Measurements from ENCODE around the gene PAXX. TPM values are rescaled to one million over a fixed set of nuclear protein-coding genes. Genes with fewer than 3 reads are reported as not detected.

Gene PAXX
- total RNA-seq, 1 donor from 2014 or later, result 19.8 TPM

DNA sequence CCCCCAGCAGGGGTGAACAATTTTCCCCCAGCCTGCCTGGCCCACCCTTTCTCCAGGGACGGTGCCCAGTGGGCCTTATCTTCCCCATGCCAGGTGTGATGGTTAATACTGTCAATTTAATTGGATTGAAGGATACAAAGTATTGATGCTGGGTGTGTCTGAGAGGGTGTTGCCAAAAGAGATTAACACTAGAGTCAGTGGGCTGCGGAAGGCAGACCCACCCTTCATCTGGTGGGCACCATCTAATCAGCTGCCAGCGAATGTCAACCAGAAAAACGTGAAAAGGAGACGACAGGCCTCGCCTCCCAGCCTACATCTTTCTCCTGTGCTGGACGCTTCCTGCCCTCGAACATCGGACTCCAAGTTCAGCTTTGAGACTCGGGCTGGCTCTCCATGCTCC is 45.3 kb downstream of the PAXX start:
- intact Hi-C loops (cut with micrococcal nuclease), result loop anchor here (5.0 kb wide), 1 partner anchor 250 kb away; no protein-coding TSS in a partner anchor
- no peak for DNase-seq
- H3K27ac ChIP-seq (replicated peaks), result no peak overlapping the region
- H3K36me3 ChIP-seq, result peaks cover 39% of the 10 kb centered on the region
- no peak for TF ChIP-seq CTCF (IDR thresholded peaks at IDR 0.05; ENCODE audit: borderline replicate concordance)
- no peaks in the 10 kb centered on the region for H3K27me3 ChIP-seq (ENCODE audit: low read depth)
- H3K4me1 ChIP-seq, result peaks cover 37% of the 10 kb centered on the region
- no peaks in the 10 kb centered on the region for H3K9me3 ChIP-seq (replicated peaks)
- H3K4me3 ChIP-seq, result no peak overlapping the region

DNA sequence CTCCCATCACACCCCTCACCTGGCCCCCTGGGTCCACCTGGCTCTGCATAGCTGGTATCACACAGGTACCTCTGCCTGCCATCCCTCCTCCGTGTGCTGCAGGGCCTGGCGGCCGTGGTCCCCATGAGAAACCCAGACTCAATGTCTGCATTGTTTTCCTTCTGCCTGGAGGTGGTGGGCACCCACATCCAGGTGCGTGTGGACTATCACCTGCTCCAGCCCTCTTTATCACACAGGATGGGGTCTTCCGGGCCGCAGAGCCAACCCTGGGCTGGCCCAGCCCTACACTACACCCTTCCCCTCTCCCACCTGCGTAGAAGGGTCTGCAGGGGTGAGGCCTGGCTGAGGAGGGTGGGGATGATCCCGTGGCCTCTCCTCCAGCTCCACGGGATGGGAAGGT is 46.7 kb downstream of the PAXX start:
- intact Hi-C loops (cut with micrococcal nuclease), result loop anchor here (5.0 kb wide), 1 partner anchor 252 kb away; no protein-coding TSS in a partner anchor
- no peaks in the 10 kb centered on the region for H3K9me3 ChIP-seq (replicated peaks)
- no peak for TF ChIP-seq CTCF (IDR thresholded peaks at IDR 0.05; ENCODE audit: borderline replicate concordance)
- peaks cover 39% of the 10 kb centered on the region for H3K36me3 ChIP-seq
- H3K27ac ChIP-seq (replicated peaks), result no peak overlapping the region
- H3K4me1 ChIP-seq, result peaks cover 49% of the 10 kb centered on the region
- DNase-seq, result no peak
- no peaks in the 10 kb centered on the region for H3K27me3 ChIP-seq (ENCODE audit: low read depth)
- no peak overlapping the region for H3K4me3 ChIP-seq

DNA sequence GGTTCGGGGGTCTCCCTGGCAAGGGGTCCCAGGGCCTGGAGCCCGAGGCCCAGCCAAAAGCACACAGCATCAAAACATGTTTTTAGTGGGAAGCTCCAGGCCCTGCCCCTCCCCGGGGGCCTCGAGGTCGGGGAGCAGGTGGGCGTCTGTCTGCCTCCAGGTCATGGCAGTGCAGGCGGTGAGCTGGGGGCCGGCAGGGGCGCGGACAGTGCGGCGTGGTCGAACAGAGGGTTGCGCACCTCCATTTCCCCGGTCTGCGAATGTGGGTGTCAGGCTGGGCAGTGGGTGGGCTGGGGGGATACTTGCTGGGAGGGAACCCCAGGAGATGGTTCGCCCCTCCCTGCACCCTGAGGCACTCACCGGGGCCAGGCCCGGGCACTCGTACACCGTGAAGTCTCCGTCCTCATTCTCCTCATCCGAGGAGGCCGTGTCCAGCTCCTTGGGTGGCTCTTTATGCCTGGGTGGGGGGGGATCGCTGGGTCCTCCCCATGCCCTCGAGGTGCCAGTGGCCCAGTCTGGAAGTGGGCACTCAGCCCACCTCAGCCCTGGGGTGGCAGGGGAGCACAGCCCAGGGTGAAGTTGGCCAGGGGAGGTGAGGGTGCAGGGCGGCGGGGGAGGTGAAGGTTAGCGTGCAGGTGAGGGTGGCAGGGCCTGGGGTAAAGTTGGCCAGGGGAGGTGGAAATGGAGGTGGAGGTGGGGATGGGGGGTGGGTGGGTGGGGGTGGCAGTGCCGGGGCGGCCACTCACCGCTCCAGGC is 47.6 kb downstream of the PAXX start:
- Histone ChIP-seq H3K27me3 (ENCODE audit: low read depth) (no peaks in the 10 kb centered on the region), H3K4me3 (no peak overlapping the region), H3K27ac (replicated peaks) (no peak overlapping the region), H3K9me3 (replicated peaks) (no peaks in the 10 kb centered on the region), H3K4me1 (peaks cover 52% of the 10 kb centered on the region), H3K36me3 (peaks cover 39% of the 10 kb centered on the region)
- no peak for TF ChIP-seq CTCF (IDR thresholded peaks at IDR 0.05; ENCODE audit: borderline replicate concordance)
- DNase-seq, result no peak
- intact Hi-C loops (cut with micrococcal nuclease), result loop anchor here (5.0 kb wide), 1 partner anchor 252 kb away; no protein-coding TSS in a partner anchor

GRCh38 chr9:137040568-137040967 is 48.3 kb downstream of the PAXX start:
- no peak for TF ChIP-seq CTCF (IDR thresholded peaks at IDR 0.05; ENCODE audit: borderline replicate concordance)
- Histone ChIP-seq H3K36me3 (peaks cover 39% of the 10 kb centered on the region), H3K9me3 (replicated peaks) (no peaks in the 10 kb centered on the region), H3K27me3 (ENCODE audit: low read depth) (no peaks in the 10 kb centered on the region), H3K27ac (replicated peaks) (peak overlapping the region; percentile 93), H3K4me1 (peaks cover 51% of the 10 kb centered on the region), H3K4me3 (no peak overlapping the region)
- intact Hi-C loops (cut with micrococcal nuclease), result no loop called here
- DNase-seq, result no peak

DNA sequence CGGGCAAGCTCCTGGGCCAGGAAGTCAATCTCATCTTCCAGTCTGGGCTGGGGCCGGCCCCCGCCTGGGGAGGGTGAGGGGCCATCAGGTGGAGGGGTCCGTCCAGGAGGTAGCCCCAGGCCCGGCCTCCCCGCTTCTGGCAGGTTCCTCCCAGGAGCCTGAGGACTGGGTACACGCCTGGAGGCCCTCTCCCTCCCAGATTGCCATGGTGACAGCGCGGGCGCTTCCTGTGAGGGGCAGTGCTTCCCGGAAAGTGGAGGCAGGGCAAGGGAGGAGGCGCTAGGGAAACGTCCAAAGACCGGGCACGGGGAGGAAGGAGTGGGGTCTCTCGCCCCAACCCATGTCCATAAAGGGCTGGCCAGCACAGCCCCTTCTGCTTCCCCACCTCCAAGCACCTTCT is 48.9 kb downstream of the PAXX start:
- H3K4me1 ChIP-seq, result peaks cover 53% of the 10 kb centered on the region
- no peaks in the 10 kb centered on the region for H3K9me3 ChIP-seq (replicated peaks)
- peaks cover 39% of the 10 kb centered on the region for H3K36me3 ChIP-seq
- TF ChIP-seq CTCF (IDR thresholded peaks at IDR 0.05; ENCODE audit: borderline replicate concordance), result no peak
- intact Hi-C loops (cut with micrococcal nuclease), result no loop called here
- no peaks in the 10 kb centered on the region for H3K27me3 ChIP-seq (ENCODE audit: low read depth)
- no peak overlapping the region for H3K4me3 ChIP-seq
- peak overlapping the region; percentile 93 for H3K27ac ChIP-seq (replicated peaks)
- DNase-seq, result no peak

Measured in left ventricle myocardium inferior (tissue), 1 donor.